ENCODE results near the gene CYP26B1.

Gene CYP26B1

DNA sequence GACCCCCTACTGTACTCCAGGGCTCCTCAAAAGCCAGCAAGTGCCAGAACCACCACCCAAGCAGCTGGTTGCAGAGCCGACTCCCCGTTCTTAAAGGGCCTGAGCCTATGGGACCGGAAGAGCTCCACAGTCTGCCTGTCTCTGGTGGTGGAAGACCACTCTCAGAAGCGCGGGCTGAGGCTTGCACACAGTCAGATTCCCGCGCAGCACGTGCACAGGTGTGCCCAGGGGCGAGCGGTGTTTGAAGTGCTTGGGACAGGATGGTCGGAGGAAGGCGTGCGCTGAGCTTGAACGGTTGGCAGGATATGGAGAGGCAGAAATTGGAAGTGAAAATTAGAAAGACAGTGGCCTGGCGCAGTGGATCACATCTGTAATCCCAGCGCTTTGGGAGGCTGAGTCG lies 64.8 kb downstream of the CYP26B1 start:
- Histone ChIP-seq H3K4me2 (no peak overlapping the region), H3K27ac (no peak overlapping the region), H3K4me1 (no peaks in the 10 kb centered on the region), H4K20me1 (no peaks in the 10 kb centered on the region), H3K36me3 (no peaks in the 10 kb centered on the region), H3K27me3 (no peaks in the 10 kb centered on the region), H3K9ac (no peak overlapping the region), H3K9me3 (replicated peaks in 1 of 11) (peaks cover 12 to 35% (median 26%) of the 10 kb centered on the region in 11 experiments; a peak in 16 of 22 replicates), H3K4me3 (no peak overlapping the region)
- no peak for TF ChIP-seq Cebpa-rat (IDR thresholded peaks at IDR 0.05)

DNA sequence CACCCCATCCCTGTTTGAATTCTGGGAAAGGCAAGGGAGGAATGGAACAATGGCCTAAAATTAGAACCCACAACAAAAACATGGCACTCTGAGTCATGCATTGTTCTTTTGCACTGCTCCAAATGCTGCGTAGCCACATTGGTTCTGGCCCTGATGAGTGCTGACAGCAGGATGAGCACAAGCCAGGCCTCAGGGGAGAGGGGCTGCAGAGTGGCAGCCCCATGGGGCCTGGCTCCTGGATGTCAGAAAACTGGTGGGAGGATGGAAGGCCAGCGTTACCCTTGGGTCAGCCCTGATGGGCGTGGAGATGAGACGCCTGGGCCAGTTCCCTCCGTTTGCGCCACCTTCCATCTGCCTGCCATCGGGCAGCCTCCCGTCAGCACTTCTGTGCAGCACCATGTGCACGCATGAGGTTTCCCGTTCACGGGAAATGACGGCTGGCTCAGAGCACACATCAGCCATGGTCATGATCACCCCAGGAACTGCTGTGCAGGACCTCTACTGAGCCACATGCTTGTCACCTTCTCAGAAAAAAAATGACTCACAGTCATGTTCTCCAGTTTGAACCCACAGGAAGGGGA lies 65.6 kb downstream of the CYP26B1 start:
- H3K36me3 ChIP-seq = no peaks in the 10 kb centered on the region

DNA sequence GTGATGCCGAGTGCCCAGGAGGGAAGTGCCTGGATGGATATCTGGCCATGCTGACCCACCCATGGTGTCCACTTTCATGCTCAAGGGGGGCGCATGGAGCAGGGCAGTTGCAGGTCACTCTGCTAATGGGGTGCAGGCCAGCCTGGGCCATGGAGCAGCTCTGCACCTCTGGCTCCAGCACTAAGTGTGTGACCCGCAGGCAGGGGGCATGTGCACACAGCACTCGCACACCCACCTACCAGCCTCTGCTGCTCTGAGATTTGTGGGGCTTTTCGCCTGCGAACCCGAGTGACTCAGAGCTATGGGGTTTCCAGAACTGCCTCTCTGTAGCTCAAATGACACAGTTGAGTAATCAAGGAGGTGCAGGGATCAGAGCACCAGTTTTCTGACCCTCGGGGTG lies 66.2 kb downstream of the CYP26B1 start:
- Histone ChIP-seq H4K20me1 (no peaks in the 10 kb centered on the region), H3K27ac (no peak overlapping the region), H3K4me1 (no peaks in the 10 kb centered on the region), H3K27me3 (no peaks in the 10 kb centered on the region), H3K9me3 (replicated peaks in 1 of 11) (peaks cover 11 to 29% (median 17%) of the 10 kb centered on the region in 11 experiments; a peak in 16 of 22 replicates), H3K4me3 (no peak overlapping the region), H3K4me2 (no peak overlapping the region), H3K9ac (no peak overlapping the region), H3K36me3 (no peaks in the 10 kb centered on the region)
- TF ChIP-seq Cebpa-rat (IDR thresholded peaks at IDR 0.05) = no peak

More for the DNA sequence above, 65.6 kb downstream of the CYP26B1 start:
- no peaks in the 10 kb centered on the region for H4K20me1 ChIP-seq
- TF ChIP-seq Cebpa-rat (IDR thresholded peaks at IDR 0.05) = no peak
- H3K27me3 ChIP-seq = no peaks in the 10 kb centered on the region
- H3K27ac ChIP-seq = no peak overlapping the region
- H3K4me2 ChIP-seq = no peak overlapping the region
- no peak overlapping the region for H3K9ac ChIP-seq
- H3K4me3 ChIP-seq = no peak overlapping the region
- peaks cover 12 to 32% (median 24%) of the 10 kb centered on the region in 11 experiments; a peak in 16 of 22 replicates for H3K9me3 ChIP-seq (replicated peaks in 1 of 11)
- H3K4me1 ChIP-seq = no peaks in the 10 kb centered on the region

DNA sequence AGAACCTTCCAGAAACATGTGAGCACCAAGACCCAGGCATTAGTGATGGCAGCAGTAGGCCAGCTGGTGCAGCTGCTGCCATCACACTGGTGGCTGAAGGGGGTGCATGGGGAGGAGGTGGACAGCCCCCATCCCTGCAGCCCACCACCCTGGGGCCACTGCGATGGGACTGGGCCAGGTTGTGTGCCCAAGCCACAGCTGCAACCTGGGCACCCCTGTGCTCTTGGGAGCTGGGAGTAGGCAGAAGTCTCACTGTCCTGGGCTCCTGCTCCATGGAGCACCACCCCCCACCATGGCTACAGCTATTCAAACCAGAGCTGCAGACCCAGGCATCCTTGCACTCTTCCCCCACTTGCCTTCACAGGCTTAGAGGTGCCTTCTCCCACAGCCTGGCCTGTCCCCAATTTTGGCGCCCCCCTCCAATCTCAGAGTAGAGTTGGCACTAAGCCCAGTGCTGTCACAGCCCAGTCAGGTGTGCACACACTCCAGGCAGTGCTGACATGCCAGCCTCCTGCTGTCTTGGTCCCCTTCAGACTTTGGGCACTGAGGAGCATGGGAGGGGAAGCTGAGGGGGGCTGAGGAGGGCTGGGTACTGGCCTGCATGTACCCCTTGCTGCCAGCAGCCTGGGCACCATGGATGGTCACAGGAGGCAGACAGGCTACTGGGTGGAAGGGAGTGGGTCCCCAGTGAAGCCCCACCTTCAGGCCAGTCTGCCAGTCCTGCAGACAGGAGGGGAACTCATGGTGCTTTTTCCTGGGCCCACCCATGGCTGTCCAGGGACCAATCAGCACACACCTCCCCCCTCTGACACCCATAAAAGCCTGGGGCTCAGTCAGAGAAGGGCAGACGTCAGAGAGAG lies 67.1 kb downstream of the CYP26B1 start:
- Histone ChIP-seq H3K4me1 (no peaks in the 10 kb centered on the region), H3K4me3 (no peak overlapping the region), H3K9me3 (replicated peaks in 1 of 11) (peaks cover 16 to 33% (median 24%) of the 10 kb centered on the region in 11 experiments; a peak in 19 of 22 replicates), H3K27me3 (no peaks in the 10 kb centered on the region), H4K20me1 (no peaks in the 10 kb centered on the region), H3K4me2 (no peak overlapping the region), H3K36me3 (no peaks in the 10 kb centered on the region), H3K9ac (no peak overlapping the region), H3K27ac (no peak overlapping the region)
- no peak for TF ChIP-seq Cebpa-rat (IDR thresholded peaks at IDR 0.05)
